ENCODE results near the gene RAPGEF5.

DNA sequence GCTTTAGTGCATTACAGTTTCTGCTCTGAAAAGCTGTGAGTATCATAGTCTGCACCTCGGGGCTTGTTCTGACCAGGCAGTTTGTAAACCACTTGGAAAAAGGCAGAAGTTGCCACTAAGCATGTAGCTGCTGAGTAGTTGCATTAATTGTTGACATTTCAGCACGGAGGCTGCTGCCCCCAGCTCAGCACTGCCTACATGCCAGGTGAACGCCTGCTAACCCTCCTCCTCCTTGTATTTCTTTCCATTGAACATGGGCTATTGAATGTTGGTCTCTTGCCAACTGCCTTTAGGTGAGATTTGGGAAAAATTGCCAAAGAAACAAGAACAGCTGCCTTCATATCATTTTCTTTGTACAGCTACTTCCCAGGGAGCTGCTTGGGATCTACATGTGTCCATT lies 164.2 kb downstream of the RAPGEF5 start:
- TF ChIP-seq, protein P1, sequence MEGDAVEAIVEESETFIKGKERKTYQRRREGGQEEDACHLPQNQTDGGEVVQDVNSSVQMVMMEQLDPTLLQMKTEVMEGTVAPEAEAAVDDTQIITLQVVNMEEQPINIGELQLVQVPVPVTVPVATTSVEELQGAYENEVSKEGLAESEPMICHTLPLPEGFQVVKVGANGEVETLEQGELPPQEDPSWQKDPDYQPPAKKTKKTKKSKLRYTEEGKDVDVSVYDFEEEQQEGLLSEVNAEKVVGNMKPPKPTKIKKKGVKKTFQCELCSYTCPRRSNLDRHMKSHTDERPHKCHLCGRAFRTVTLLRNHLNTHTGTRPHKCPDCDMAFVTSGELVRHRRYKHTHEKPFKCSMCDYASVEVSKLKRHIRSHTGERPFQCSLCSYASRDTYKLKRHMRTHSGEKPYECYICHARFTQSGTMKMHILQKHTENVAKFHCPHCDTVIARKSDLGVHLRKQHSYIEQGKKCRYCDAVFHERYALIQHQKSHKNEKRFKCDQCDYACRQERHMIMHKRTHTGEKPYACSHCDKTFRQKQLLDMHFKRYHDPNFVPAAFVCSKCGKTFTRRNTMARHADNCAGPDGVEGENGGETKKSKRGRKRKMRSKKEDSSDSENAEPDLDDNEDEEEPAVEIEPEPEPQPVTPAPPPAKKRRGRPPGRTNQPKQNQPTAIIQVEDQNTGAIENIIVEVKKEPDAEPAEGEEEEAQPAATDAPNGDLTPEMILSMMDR (IDR thresholded peaks at IDR 0.05 in 8 of 11, conservative IDR thresholded peaks at IDR 0.05 in 3 of 11): no peak
- TF ChIP-seq POLR2A (IDR thresholded peaks at IDR 0.05) (no peak), POLR2AphosphoS5 (IDR thresholded peaks at IDR 0.05) (no peak)
